Measurements from ENCODE around the gene TP53. TPM values are rescaled to one million over a fixed set of nuclear protein-coding genes. Genes with fewer than 3 reads are reported as not detected.

The TP53 gene
- total and polyA plus RNA-seq, 10 of the 15 experiments (the other 5 are each of a cell fraction or from before 2014, with no cell fraction given): 35.6 to 162 (median 75.9) TPM

- ATAC-seq (no peak), DNase-seq (ENCODE audit: low read depth, low spot score) (no peak), FAIRE-seq (no peak)
- Histone ChIP-seq H3K36me3 (ENCODE audit: control insufficient read depth in 2 of 2, insufficient read depth in 2 of 2, low read length in 1 of 2) (no peaks in the 10 kb centered on the region), H3K27me3 (replicated peaks in 1 of 2; ENCODE audit: control insufficient read depth in 2 of 2, insufficient read depth in 2 of 2, low read length in 1 of 2) (peaks cover 0 to 3% of the 10 kb centered on the region in 2 experiments; a peak in 2 of 4 replicates), H3K9me3 (replicated peaks; ENCODE audit: control insufficient read depth, insufficient read depth, low read length) (no peaks in the 10 kb centered on the region), H3K4me3 (no peak overlapping the region), H3K79me2 (ENCODE audit: control insufficient read depth, insufficient read depth, low read length) (no peaks in the 10 kb centered on the region), H2AFZ (ENCODE audit: control insufficient read depth, low read depth, low read length) (no peak overlapping the region), H3K9ac (ENCODE audit: control insufficient read depth, insufficient read depth, low read length) (no peak overlapping the region), H3K27ac (ENCODE audit: control insufficient read depth, insufficient read depth) (no peak overlapping the region), H3K4me2 (ENCODE audit: control insufficient read depth, insufficient read depth) (no peak overlapping the region), H4K20me1 (ENCODE audit: control insufficient read depth, insufficient read depth) (no peaks in the 10 kb centered on the region), H3K4me1 (ENCODE audit: control insufficient read depth, insufficient read depth, low read length) (no peaks in the 10 kb centered on the region)
- CTCF ChIA-PET: no interaction called here
- POLR2A ChIA-PET: no interaction called here
- WGBS (ENCODE audit: insufficient coverage, insufficient replicate concordance, low lambda C conversion rate, missing lambda C conversion rate): 65% methylated on average over 13 of the region's 14 CpGs
- intact Hi-C loops (cut with micrococcal nuclease; ENCODE audit: unreplicated experiment) (no loop called here), in situ Hi-C loops (cut with MboI) (no loop called here)
- no TSS peak for BruUV-seq (replicated peaks)
- TF ChIP-seq CHD1 (IDR thresholded peaks at IDR 0.05; ENCODE audit: low read depth, low read length) (no peak), NR2C2 (IDR thresholded peaks at IDR 0.05; ENCODE audit: borderline replicate concordance, control insufficient read depth, insufficient read length, low read depth) (no peak), MEF2B (IDR thresholded peaks at IDR 0.05; ENCODE audit: partially characterized antibody, poor library complexity, severe bottlenecking) (no peak), DPF2 (IDR thresholded peaks at IDR 0.05) (no peak), EZH2 (IDR thresholded peaks at IDR 0.05; ENCODE audit: borderline replicate concordance, control insufficient read depth, low read depth, low read length) (no peak), CHD4 (IDR thresholded peaks at IDR 0.05) (no peak), EP300 (IDR thresholded peaks at IDR 0.05; ENCODE audit: borderline replicate concordance in 1 of 2, control insufficient read depth in 1 of 2, low read depth in 2 of 2, low read length in 2 of 2) (no peak), CHD2 (IDR thresholded peaks at IDR 0.05; ENCODE audit: borderline replicate concordance, low read depth, low read length) (no peak), ZBTB4 (CRISPR knock-in tag; IDR thresholded peaks at IDR 0.05) (no peak), CREM (IDR thresholded peaks at IDR 0.05; ENCODE audit: low read depth) (no peak), MLLT1 (IDR thresholded peaks at IDR 0.05) (no peak), SREBF2 (IDR thresholded peaks at IDR 0.05; ENCODE audit: low read length) (no peak), IKZF1 (conservative IDR thresholded peaks at IDR 0.05) (no peak), HSF1 (IDR thresholded peaks at IDR 0.05; ENCODE audit: low read depth, low read length) (no peak), NR2C1 (IDR thresholded peaks at IDR 0.05) (no peak), GABPA (IDR thresholded peaks at IDR 0.05; ENCODE audit: low read depth) (no peak)
- SMC1A ChIA-PET (ENCODE audit: uncharacterized antibody, unreplicated experiment): no interaction called here
- RAD21 ChIA-PET (ENCODE audit: unreplicated experiment): no interaction called here
Observed at GRCh38 chr17:7732981-7733539, 45.8 kb upstream of the TP53 start.

Data from GM12878 (cell line).